A549 (cell line): Measurements from ENCODE around the gene DAB1.

Experiments
- BHLHE40 ChIP-seq: IDR thresholded peaks from 2 replicates; pipeline ENCODE4 v1.6.1; 2012; ENCODE audit warnings: low read depth, low read length, inconsistent platforms
- CHD2 ChIP-seq: fragments of 150-350 bp; IDR thresholded peaks from 2 replicates; pipeline ENCODE4 v1.6.1; 2014; ENCODE audit warnings: low read length; ENCODE audit not compliant: partially characterized antibody
- KDM1A ChIP-seq: fragments of 200-600 bp; sonication (generic); IDR thresholded peaks from 2 replicates; pipeline ENCODE4 v1.6.1; 2016; ENCODE audit warnings: low read depth, mild to moderate bottlenecking
- MAZ ChIP-seq: fragments of 150-350 bp; IDR thresholded peaks from 2 replicates; pipeline ENCODE4 v1.6.1; 2014; ENCODE audit warnings: antibody characterized with exemption, low read depth, low read length, borderline replicate concordance
- POLR2A ChIP-seq: IDR thresholded peaks from 2 replicates; pipeline ENCODE4 v1.6.1; 2012; ENCODE audit warnings: mild to moderate bottlenecking, low read length
- RARB ChIP-seq: fragments of 250-450 bp; sonication (Bioruptor Pico); IDR thresholded peaks from 2 replicates; pipeline ENCODE4 v1.8.0; 2021; ENCODE audit warnings: mild to moderate bottlenecking, moderate library complexity
- ZFP36 ChIP-seq: fragments of 450-650 bp; IDR thresholded peaks from 2 replicates; pipeline ENCODE4 v1.6.1; 2014; ENCODE audit warnings: borderline replicate concordance; ENCODE audit not compliant: partially characterized antibody
- TF ChIP-seq, protein P1 (sequence below): fragments of >200 bp; sonication (Bioruptor Twin); formaldehyde crosslinking; IDR thresholded peaks from 3 replicates; pipeline ENCODE4 v1.5.1; 2016
- TF ChIP-seq, protein P2 (sequence below): fragments of 450-650 bp; IDR thresholded peaks from 2 replicates; pipeline ENCODE4 v1.6.1; 2014; ENCODE audit warnings: antibody characterized with exemption

DNA sequence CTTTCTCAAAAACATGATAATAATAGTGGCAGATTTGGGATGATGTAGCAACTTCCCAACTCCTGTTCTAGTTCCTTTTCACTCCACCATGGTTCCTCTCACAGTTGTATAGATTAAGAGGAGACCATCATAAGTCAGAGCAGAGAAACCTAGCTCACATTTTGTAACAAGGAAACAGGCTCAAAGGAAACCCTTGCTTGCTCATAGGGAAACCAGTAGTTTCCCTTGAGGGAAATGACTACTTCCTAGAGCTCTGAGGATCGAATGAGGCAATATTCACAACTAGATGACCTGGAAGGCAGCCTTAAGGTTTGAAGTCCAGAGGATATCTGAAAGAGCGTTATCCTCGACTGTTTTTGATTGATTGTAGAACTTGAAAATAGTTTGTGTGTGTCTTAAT lies 382.0 kb downstream of the DAB1 start:
- TF ChIP-seq, protein P1, sequence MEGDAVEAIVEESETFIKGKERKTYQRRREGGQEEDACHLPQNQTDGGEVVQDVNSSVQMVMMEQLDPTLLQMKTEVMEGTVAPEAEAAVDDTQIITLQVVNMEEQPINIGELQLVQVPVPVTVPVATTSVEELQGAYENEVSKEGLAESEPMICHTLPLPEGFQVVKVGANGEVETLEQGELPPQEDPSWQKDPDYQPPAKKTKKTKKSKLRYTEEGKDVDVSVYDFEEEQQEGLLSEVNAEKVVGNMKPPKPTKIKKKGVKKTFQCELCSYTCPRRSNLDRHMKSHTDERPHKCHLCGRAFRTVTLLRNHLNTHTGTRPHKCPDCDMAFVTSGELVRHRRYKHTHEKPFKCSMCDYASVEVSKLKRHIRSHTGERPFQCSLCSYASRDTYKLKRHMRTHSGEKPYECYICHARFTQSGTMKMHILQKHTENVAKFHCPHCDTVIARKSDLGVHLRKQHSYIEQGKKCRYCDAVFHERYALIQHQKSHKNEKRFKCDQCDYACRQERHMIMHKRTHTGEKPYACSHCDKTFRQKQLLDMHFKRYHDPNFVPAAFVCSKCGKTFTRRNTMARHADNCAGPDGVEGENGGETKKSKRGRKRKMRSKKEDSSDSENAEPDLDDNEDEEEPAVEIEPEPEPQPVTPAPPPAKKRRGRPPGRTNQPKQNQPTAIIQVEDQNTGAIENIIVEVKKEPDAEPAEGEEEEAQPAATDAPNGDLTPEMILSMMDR, result no peak
- TF ChIP-seq MAZ, result no peak
- no peak for TF ChIP-seq RARB (CRISPR knock-in tag)
- TF ChIP-seq, protein P2, sequence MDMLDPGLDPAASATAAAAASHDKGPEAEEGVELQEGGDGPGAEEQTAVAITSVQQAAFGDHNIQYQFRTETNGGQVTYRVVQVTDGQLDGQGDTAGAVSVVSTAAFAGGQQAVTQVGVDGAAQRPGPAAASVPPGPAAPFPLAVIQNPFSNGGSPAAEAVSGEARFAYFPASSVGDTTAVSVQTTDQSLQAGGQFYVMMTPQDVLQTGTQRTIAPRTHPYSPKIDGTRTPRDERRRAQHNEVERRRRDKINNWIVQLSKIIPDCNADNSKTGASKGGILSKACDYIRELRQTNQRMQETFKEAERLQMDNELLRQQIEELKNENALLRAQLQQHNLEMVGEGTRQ, result no peak
- no peak for TF ChIP-seq BHLHE40
- no peak for TF ChIP-seq POLR2A
- no peak for TF ChIP-seq ZFP36
- TF ChIP-seq KDM1A, result no peak
- no peak for TF ChIP-seq CHD2
